ENCODE results near the gene SAG. TPM values are rescaled to one million over a fixed set of nuclear protein-coding genes. Genes with fewer than 3 reads are reported as not detected.

Gene SAG
- total and polyA plus RNA-seq, 10 of the 15 experiments (the other 5 are each of a cell fraction or from before 2014, with no cell fraction given) = 0.06 to 0.47 TPM; not detected in 8

- intact Hi-C loops (cut with micrococcal nuclease; ENCODE audit: unreplicated experiment) (no loop called here), in situ Hi-C loops (cut with MboI) (no loop called here)
- Histone ChIP-seq H4K20me1 (ENCODE audit: control insufficient read depth, insufficient read depth) (no peaks in the 10 kb centered on the region), H3K9ac (ENCODE audit: control insufficient read depth, insufficient read depth, low read length) (no peak overlapping the region), H2AFZ (ENCODE audit: control insufficient read depth, low read depth, low read length) (no peak overlapping the region), H3K79me2 (ENCODE audit: control insufficient read depth, insufficient read depth, low read length) (no peaks in the 10 kb centered on the region), H3K4me1 (ENCODE audit: control insufficient read depth, insufficient read depth, low read length) (no peaks in the 10 kb centered on the region), H3K36me3 (ENCODE audit: control insufficient read depth in 2 of 2, insufficient read depth in 2 of 2, low read length in 1 of 2) (peaks cover 25 to 34% of the 10 kb centered on the region in 2 experiments), H3K4me2 (ENCODE audit: control insufficient read depth, insufficient read depth) (no peak overlapping the region), H3K27ac (ENCODE audit: control insufficient read depth, insufficient read depth) (no peak overlapping the region), H3K9me3 (replicated peaks; ENCODE audit: control insufficient read depth, insufficient read depth, low read length) (no peaks in the 10 kb centered on the region), H3K4me3 (no peak overlapping the region), H3K27me3 (replicated peaks in 1 of 2; ENCODE audit: control insufficient read depth in 2 of 2, insufficient read depth in 2 of 2, low read length in 1 of 2) (no peaks in the 10 kb centered on the region)
- POLR2A ChIA-PET = no interaction called here
- FAIRE-seq (no peak), ATAC-seq (no peak), DNase-seq (ENCODE audit: low read depth, low spot score) (no peak)
- SMC1A ChIA-PET (ENCODE audit: uncharacterized antibody, unreplicated experiment) = interaction anchor here (0.9 kb wide), 1 partner anchor 75 kb away, joined by 3 read pairs; no protein-coding TSS in a partner anchor
- CTCF ChIA-PET = no interaction called here
- RAD21 ChIA-PET (ENCODE audit: unreplicated experiment) = no interaction called here
- no TSS peak for BruUV-seq (replicated peaks)
- WGBS (ENCODE audit: insufficient coverage, insufficient replicate concordance, low lambda C conversion rate, missing lambda C conversion rate) = 100% methylated on average over 4 of the region's 4 CpGs
- TF ChIP-seq NR2C1 (IDR thresholded peaks at IDR 0.05) (no peak), RB1 (IDR thresholded peaks at IDR 0.05; ENCODE audit: borderline replicate concordance) (no peak), ETV6 (conservative IDR thresholded peaks at IDR 0.05 in 1 of 2, IDR thresholded peaks at IDR 0.05 in 1 of 2; ENCODE audit: borderline replicate concordance in 1 of 2, low read depth in 1 of 2) (no peak), SRF (IDR thresholded peaks at IDR 0.05; ENCODE audit: low read depth in 2 of 2, low read length in 2 of 2) (no peak), IRF4 (IDR thresholded peaks at IDR 0.05; ENCODE audit: low read depth, low read length) (no peak), ZBTB11 (CRISPR knock-in tag; IDR thresholded peaks at IDR 0.05) (no peak), PML (IDR thresholded peaks at IDR 0.05; ENCODE audit: low read length) (no peak), ESRRA (IDR thresholded peaks at IDR 0.05; ENCODE audit: low read length) (no peak), SP1 (IDR thresholded peaks at IDR 0.05; ENCODE audit: low read depth, low read length) (no peak), NFIC (IDR thresholded peaks at IDR 0.05; ENCODE audit: low read depth, low read length) (no peak), TCF3 (IDR thresholded peaks at IDR 0.05; ENCODE audit: borderline replicate concordance, insufficient read depth, low read depth, low read length) (no peak), TAF1 (IDR thresholded peaks at IDR 0.05; ENCODE audit: borderline replicate concordance, low read depth, low read length) (no peak), BCL11A (IDR thresholded peaks at IDR 0.05; ENCODE audit: low read depth, low read length) (no peak), HDAC2 (IDR thresholded peaks at IDR 0.05) (no peak), HDGF (IDR thresholded peaks at IDR 0.05) (no peak), RELA (IDR thresholded peaks at IDR 0.05; ENCODE audit: borderline replicate concordance, partially characterized antibody) (no peak)
These were observed 26.1 kb upstream of the SAG start for GRCh38 chr2:233281553-233281952.
